Ovary (tissue), 3 donors: ENCODE measurements around the gene ABT1.

Experiments used
- CTCF ChIP-seq, 3 donors: fragments of 450-650 bp in 2 of 3; fragments of 200-600 bp in 1 of 3; IDR thresholded peaks; one replicate each; pipeline versions ENCODE4 v1.5.1 to v1.8.0; 2016 to 2022; ENCODE audit warnings: antibody characterized with exemption in 3 of 3, mild to moderate bottlenecking in 1 of 3
- EP300 ChIP-seq: sonication (generic); formaldehyde crosslinking; IDR thresholded peaks from one replicate; pipeline ENCODE4 v1.6.1; 2017; ENCODE audit warnings: antibody characterized with exemption
- donor health status: DM: no; HTN: no; CAD: no.

- TF ChIP-seq CTCF (IDR thresholded peaks at IDR 0.05) (no peak), EP300 (no peak)
These were observed 15.4 kb upstream of the ABT1 start for GRCh38 chr6:26581164-26581915.
